Measurements from ENCODE around the gene ARFGAP3.

- TF ChIP-seq CTCF (IDR thresholded peaks at IDR 0.05) = no peak
- TF ChIP-seq POLR2AphosphoS5 (IDR thresholded peaks at IDR 0.05) = no peak
Measured at GRCh38 chr22:42814616-42815015, 42.5 kb downstream of the ARFGAP3 start.

All from upper lobe of left lung (tissue), 4 donors.